ENCODE results near the gene NRCAM. TPM values are rescaled to one million over a fixed set of nuclear protein-coding genes. Genes with fewer than 3 reads are reported as not detected.
A peak's percentile ranks its signal among the peaks of the same experiment; 100 is the strongest.
"Not testable (repeated sequence)": the region's sequence is repeated elsewhere in the genome, so short reads cannot be mapped to it uniquely, and the experiment has no call there.

Gene NRCAM
- polyA plus RNA-seq (2012; ENCODE audit: low read depth, missing spikeins) = 1.7 TPM

DNA sequence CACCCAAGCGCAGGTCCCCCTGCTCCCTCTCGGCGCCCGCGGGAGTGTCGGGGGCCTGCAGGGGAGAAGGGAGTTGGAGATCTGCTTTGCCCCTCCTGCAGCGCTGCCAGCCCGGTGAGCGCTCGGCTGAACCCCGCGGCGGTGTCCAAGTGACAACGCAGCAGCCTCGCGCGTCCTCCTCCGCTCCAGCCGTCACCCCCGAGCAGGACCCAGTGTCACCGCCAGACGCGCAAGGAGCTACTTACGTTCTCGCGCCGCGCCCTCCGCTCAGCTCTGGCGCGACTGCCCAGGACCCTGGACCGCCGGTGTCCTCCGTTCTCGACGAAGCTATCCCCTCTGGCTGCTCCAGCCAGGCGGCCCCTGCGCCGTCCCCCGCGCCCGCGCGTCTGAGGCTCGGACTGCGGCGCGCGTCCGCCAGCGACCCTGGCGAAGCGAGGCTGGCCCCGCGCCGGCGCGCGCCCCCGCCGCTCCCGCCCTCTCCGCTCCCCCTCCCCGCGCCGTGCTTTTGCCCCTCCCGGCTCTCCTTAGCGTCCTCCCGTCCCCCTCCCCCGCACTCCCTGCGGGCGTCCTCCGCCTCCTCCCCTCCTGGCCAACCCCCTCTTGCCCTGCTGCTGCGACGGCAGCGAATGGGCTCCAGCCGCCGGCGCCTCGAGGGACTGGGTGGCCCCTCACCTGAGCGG, at the start of gene NRCAM:
NRCAM (minus strand) TSS at position 439 of the 680 bp plus-strand sequence. CDS start 216,372 bp downstream, outside the sequence.
- TF ChIP-seq POU2F2 (IDR thresholded peaks at IDR 0.05; ENCODE audit: low read depth, low read length) (no peak), PAX5 (IDR thresholded peaks at IDR 0.05; ENCODE audit: insufficient read depth, low read length, severe bottlenecking) (no peak), POLR2AphosphoS5 (IDR thresholded peaks at IDR 0.05; ENCODE audit: low read depth, low read length) (no peak), SPI1 (IDR thresholded peaks at IDR 0.05; ENCODE audit: low read depth, low read length) (no peak), TAF1 (IDR thresholded peaks at IDR 0.05; ENCODE audit: low read depth, low read length) (no peak), POLR2A (IDR thresholded peaks at IDR 0.05; ENCODE audit: low read depth, low read length) (no peak)
- peak; percentile 39 for DNase-seq (ENCODE audit: insufficient read length, low spot score)
- FAIRE-seq = no peak

DNA sequence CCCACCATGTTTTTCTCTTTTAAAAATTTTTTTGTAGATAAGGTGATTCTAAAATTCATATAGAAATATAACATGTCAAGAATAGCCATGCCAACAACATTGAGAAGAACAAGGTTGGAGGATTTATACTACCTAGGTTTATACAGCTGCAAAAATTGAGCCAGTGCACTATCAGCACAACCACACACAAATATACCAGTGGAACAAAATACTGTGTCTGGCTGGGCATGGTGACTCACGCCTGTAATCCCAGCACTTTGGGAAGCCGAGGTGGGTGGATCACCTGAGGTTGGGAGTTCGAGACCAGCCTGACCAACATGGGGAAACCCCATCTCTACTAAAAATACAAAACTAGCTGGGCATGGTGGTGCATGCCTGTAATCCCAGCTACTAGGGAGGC, 48.3 kb upstream of the NRCAM start:
- FAIRE-seq; DNase-seq (ENCODE audit: insufficient read length, low spot score): not testable (repeated sequence)

DNA sequence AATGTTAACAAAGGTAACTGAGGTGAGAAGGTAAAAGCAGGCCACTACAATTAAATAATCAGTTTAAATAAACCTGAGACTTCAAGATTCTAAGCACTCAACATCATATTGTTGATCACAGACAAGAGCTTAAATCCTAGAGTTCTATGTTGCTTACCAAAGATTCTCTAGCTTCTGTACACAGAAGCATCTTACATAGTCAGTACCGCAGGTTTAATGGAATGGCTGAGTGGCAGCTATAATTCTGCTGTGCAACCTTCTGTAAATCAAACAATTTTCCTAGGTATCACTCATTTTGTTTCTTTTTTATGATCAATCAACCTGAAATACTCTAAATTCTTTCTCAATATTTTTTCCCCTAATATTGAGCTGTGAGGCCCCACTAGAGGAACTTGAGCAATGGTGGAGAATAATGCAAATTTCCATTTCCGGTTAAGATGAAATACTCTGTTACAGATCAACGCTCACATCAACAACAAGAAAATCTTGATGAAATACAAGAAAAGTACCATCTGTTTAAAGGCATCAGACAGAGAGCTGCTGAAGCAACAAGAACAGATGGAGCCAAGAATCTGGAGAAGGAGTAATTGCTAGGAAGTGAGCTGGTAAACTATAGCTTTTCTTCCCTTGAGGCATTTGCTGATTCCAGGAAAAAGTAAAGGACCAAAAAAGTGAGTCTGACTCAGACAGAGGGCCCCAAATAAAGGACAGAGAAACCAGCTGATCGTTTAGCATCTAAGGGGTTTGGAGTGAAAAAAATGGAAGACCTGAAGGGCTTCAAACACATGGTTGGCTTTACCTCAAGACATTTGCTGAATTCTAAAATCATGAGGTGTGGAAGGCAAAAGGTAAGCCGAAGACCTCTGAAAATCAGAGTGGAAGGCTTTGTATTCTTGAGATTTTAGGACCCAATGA, 47.1 kb upstream of the NRCAM start:
- FAIRE-seq = no peak

DNA sequence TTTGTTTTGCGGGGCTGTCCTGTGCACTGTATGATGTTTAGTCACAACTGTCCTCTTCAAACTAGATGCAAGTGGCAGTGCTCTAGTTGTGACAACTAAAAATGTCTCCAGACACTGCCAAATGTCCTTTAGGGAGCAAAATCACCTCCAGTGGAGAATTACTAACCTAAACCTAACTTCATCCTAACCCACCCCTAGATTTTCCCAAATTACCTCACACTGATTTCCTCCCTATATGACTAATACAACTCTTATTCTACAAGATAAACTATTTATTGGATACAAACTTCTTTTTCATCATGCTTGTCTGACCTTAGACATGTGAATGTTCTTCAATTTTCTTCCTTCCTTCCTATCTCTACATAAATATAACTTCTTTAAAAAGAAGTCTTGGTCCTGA, 43.3 kb upstream of the NRCAM start:
- no peak for TF ChIP-seq POLR2AphosphoS5 (IDR thresholded peaks at IDR 0.05; ENCODE audit: low read depth, low read length)
- TF ChIP-seq TAF1 (IDR thresholded peaks at IDR 0.05; ENCODE audit: low read depth, low read length) = no peak
- no peak for TF ChIP-seq POU2F2 (IDR thresholded peaks at IDR 0.05; ENCODE audit: low read depth, low read length)
- no peak for TF ChIP-seq SPI1 (IDR thresholded peaks at IDR 0.05; ENCODE audit: low read depth, low read length)
- TF ChIP-seq PAX5 (IDR thresholded peaks at IDR 0.05; ENCODE audit: insufficient read depth, low read length, severe bottlenecking) = no peak
- TF ChIP-seq POLR2A (IDR thresholded peaks at IDR 0.05; ENCODE audit: low read depth, low read length) = no peak
- DNase-seq (ENCODE audit: insufficient read length, low spot score) (no peak), FAIRE-seq (no peak)

More for the DNA sequence above, 47.1 kb upstream of the NRCAM start:
- no peak; the same call in 1 of the 2 replicates for TF ChIP-seq POU2F2 (IDR thresholded peaks at IDR 0.05; ENCODE audit: low read depth, low read length)
- TF ChIP-seq PAX5 (IDR thresholded peaks at IDR 0.05; ENCODE audit: insufficient read depth, low read length, severe bottlenecking) = no peak
- no peak for TF ChIP-seq TAF1 (IDR thresholded peaks at IDR 0.05; ENCODE audit: low read depth, low read length)
- TF ChIP-seq POLR2AphosphoS5 (IDR thresholded peaks at IDR 0.05; ENCODE audit: low read depth, low read length) = no peak
- TF ChIP-seq SPI1 (IDR thresholded peaks at IDR 0.05; ENCODE audit: low read depth, low read length) = no peak
- no peak for TF ChIP-seq POLR2A (IDR thresholded peaks at IDR 0.05; ENCODE audit: low read depth, low read length)
- no peak for DNase-seq (ENCODE audit: insufficient read length, low spot score)

DNA sequence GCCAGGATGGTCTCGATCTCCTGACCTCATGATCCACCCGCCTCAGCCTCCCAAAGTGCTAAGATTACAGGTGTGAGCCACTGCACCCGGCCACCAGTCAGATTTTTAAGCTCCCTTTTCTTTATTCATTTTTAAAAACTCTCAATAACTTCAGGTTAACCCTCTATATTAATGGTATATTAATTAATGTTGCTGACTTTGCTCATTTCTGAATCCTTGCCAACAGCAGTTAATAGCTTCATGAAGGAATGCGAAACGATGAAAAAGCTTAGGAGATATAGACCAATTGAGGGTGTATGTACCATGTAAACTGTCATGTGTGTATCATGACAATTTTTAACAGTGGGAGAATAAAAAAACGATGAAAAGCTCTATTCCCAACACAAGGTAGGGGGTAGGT, 42.2 kb upstream of the NRCAM start:
- no peak for FAIRE-seq
- DNase-seq (ENCODE audit: insufficient read length, low spot score) = no peak
- TF ChIP-seq POU2F2 (IDR thresholded peaks at IDR 0.05; ENCODE audit: low read depth, low read length) (no peak), TAF1 (IDR thresholded peaks at IDR 0.05; ENCODE audit: low read depth, low read length) (no peak), PAX5 (IDR thresholded peaks at IDR 0.05; ENCODE audit: insufficient read depth, low read length, severe bottlenecking) (no peak), POLR2AphosphoS5 (IDR thresholded peaks at IDR 0.05; ENCODE audit: low read depth, low read length) (no peak), SPI1 (IDR thresholded peaks at IDR 0.05; ENCODE audit: low read depth, low read length) (no peak)

DNA sequence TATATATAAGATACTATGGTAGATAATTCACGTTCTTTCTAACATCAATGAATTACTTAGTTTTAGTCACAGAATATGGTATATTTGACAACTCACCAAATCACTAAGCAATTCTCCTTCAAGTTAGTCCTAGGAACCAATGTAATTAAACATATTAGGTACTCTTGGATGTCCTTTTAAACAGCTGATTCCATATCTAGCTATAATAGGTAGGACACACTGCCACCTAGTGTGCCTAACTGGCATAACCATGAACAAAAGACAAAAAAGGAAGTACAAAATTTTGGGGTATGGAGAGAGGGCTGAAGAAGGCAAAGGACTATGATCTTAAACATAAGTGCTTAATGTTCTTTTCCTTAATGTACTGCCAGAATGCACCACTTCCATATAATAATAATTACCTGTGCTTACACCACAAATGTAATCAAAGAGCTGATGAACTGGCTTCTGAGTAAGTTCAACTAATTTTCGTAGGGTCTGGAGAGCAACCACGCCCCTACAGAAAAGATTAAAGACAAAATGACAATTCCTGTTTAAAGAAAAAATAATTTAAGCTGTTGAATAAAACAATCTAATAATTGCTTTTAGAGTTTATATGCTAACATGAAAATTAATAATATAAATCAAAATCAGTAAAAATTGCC, 41.0 kb upstream of the NRCAM start:
- no peak for DNase-seq (ENCODE audit: insufficient read length, low spot score)
- FAIRE-seq = peak; percentile 83
- TF ChIP-seq SPI1 (IDR thresholded peaks at IDR 0.05; ENCODE audit: low read depth, low read length) (0 out of 2 replicates have a peak, but pooled peaks have one; percentile 15), POLR2AphosphoS5 (IDR thresholded peaks at IDR 0.05; ENCODE audit: low read depth, low read length) (no peak)

DNA sequence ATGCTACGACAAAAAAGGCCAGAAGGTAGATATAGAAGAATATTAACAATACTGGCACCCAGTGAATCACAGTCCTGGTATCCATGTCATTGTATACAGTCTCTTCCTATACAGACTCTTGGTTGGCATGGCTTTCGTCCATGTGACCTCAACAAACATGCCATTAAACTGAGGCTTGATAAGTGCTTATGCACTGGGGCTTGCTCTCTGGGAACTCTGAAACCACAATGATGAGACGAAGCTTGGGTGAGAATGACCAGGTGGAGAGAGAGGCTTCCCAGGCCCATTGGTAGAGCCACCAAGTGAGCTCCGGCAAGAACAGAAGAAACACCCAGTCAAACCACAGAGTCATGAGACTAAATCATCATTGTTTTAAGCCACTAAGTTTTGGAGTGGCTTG, 36.5 kb upstream of the NRCAM start:
- TF ChIP-seq POLR2AphosphoS5 (IDR thresholded peaks at IDR 0.05; ENCODE audit: low read depth, low read length) (no peak), TAF1 (IDR thresholded peaks at IDR 0.05; ENCODE audit: low read depth, low read length) (no peak), POU2F2 (IDR thresholded peaks at IDR 0.05; ENCODE audit: low read depth, low read length) (no peak), PAX5 (IDR thresholded peaks at IDR 0.05; ENCODE audit: insufficient read depth, low read length, severe bottlenecking) (no peak)
- DNase-seq (ENCODE audit: insufficient read length, low spot score) (no peak), FAIRE-seq (no peak)

DNA sequence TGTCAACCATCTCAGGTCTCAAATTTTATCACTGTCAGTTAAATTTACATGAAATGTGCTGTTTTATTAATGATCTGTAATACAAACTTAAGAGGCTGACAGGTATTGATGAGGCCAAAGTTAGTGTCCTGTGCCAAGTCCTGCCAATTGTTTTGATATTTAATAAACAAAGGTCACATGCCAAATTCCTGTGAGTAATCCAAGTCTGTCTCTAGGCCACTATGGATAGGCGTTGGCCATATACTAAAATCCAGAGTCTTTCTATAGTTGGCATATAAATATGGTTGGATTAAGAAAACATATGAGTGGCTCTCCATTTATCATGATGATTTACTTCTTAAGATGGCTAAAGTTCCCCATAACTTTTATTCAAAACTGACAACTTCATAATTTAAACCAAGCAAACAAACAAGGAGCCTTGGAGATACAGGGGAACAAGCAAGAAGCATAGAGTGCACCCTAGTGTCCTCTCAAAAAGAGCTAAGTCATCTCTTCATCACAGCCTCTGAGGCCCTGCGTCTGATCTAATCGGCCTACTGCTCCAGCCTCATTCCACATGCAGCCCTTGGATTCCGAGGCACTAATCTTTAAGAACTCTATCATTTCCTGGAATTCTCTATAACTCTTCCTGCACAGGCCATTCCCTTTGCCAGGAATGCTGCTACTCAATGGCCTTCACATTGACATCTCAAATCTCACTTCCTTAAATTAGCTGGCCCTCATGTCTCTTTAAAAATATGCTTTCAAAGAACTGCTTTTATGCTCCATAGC, 32.7 kb upstream of the NRCAM start:
- DNase-seq (ENCODE audit: insufficient read length, low spot score) = no peak

DNA sequence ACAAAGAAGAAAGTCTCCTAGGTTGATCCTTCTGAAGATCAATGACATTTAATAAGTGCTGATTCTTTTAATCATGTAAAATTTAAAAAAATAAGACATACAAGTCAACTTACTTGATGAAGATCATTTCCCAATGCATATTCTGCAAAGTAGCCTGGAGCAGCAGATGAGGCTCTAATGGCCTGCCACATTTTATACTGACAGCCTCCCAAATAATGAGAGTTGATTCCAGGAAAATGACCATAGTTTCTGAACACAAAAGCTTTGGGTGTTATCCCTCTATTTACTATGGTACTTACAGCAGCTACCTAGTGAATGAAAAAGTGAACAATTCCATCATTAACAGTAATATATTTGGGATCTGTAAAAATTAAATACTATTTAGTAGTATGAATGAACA, 31.4 kb upstream of the NRCAM start:
- DNase-seq (ENCODE audit: insufficient read length, low spot score) (no peak), FAIRE-seq (no peak)
- no peak for TF ChIP-seq TAF1 (IDR thresholded peaks at IDR 0.05; ENCODE audit: low read depth, low read length)
- TF ChIP-seq PAX5 (IDR thresholded peaks at IDR 0.05; ENCODE audit: insufficient read depth, low read length, severe bottlenecking) = no peak
- no peak for TF ChIP-seq SPI1 (IDR thresholded peaks at IDR 0.05; ENCODE audit: low read depth, low read length)
- no peak for TF ChIP-seq POLR2AphosphoS5 (IDR thresholded peaks at IDR 0.05; ENCODE audit: low read depth, low read length)
- no peak for TF ChIP-seq POU2F2 (IDR thresholded peaks at IDR 0.05; ENCODE audit: low read depth, low read length)
- TF ChIP-seq POLR2A (IDR thresholded peaks at IDR 0.05; ENCODE audit: low read depth, low read length) = no peak

More for the DNA sequence above, 32.7 kb upstream of the NRCAM start:
- no peak for TF ChIP-seq POLR2A (IDR thresholded peaks at IDR 0.05; ENCODE audit: low read depth, low read length)
- no peak for TF ChIP-seq TAF1 (IDR thresholded peaks at IDR 0.05; ENCODE audit: low read depth, low read length)
- no peak for TF ChIP-seq POU2F2 (IDR thresholded peaks at IDR 0.05; ENCODE audit: low read depth, low read length)
- TF ChIP-seq SPI1 (IDR thresholded peaks at IDR 0.05; ENCODE audit: low read depth, low read length) = peak; percentile 78
- FAIRE-seq = no peak

Measured in GM12891 (cell line).